Skin epidermis (tissue), 12 donors: ENCODE results near the gene ABCB6.
"Not testable (repeated sequence)": the region's sequence is repeated elsewhere in the genome, so short reads cannot be mapped to it uniquely, and the experiment has no call there.

Source experiments
- H3K27ac ChIP-seq, 21 experiments: fragments of 200-600 bp; sonication (generic) in 11 of 21; one replicate each; pipeline ENCODE4 v1.5.0; 2020; ENCODE audit warnings: mild to moderate bottlenecking in 3 of 21, inconsistent platforms in 2 of 21, moderate library complexity in 2 of 21
- H3K4me3 ChIP-seq, 7 experiments: fragments of 200-600 bp; sonication (generic) in 2 of 7; one replicate each; pipeline ENCODE4 v1.5.0; 2020; ENCODE audit warnings: inconsistent platforms in 2 of 7, mild to moderate bottlenecking in 2 of 7, moderate library complexity in 1 of 7

The ABCB6 gene

GRCh38 chr2:219218732-219219701 lies at the start of gene ABCB6:
ABCB6 (minus strand) TSS chr2:219218958; CDS start chr2:219218673, 285 bp downstream.
- H3K4me3 ChIP-seq: peak within 1 kb of the TSS; percentile 35 to 62 (median 44)
- peak within 1 kb of the TSS; percentile 56 to 92 (median 82) for H3K27ac ChIP-seq

GRCh38 chr2:219268294-219268693 lies 49.5 kb upstream of the ABCB6 start:
- H3K4me3 ChIP-seq: no peak overlapping the region
- H3K27ac ChIP-seq: no peak overlapping the region

- no peak overlapping the region for H3K27ac ChIP-seq
- H3K4me3 ChIP-seq: no peak overlapping the region
Observed at GRCh38 chr2:219266886-219267285, 48.1 kb upstream of the ABCB6 start.

- Histone ChIP-seq H3K4me3 (no peak overlapping the region), H3K27ac (no peak overlapping the region)
Observed at GRCh38 chr2:219266232-219266631, 47.5 kb upstream of the ABCB6 start.

GRCh38 chr2:219261024-219261855 lies 42.5 kb upstream of the ABCB6 start:
- H3K27ac ChIP-seq: no peak overlapping the region
- H3K4me3 ChIP-seq: no peak overlapping the region

- H3K4me3 ChIP-seq, H3K27ac ChIP-seq: not testable (repeated sequence)
Observed at GRCh38 chr2:219258942-219259341, 40.2 kb upstream of the ABCB6 start.

GRCh38 chr2:219254590-219255201 lies 35.9 kb upstream of the ABCB6 start:
- Histone ChIP-seq H3K27ac (peak overlapping the region; percentile 50 to 98 (median 84)), H3K4me3 (peak overlapping the region; percentile 50 to 79 (median 67))

GRCh38 chr2:219253753-219254589 lies 35.2 kb upstream of the ABCB6 start, which contains the start of gene TUBA4A:
TUBA4A (minus strand) TSS chr2:219253918; CDS start chr2:219253858, 60 bp downstream.
- H3K4me3 ChIP-seq: peak within 1 kb of the TSS; percentile 50 to 79 (median 67)
- H3K27ac ChIP-seq: peak within 1 kb of the TSS; percentile 50 to 98 (median 87)

GRCh38 chr2:219252900-219253752 lies 34.4 kb upstream of the ABCB6 start, which contains the start of gene TUBA4B:
TUBA4B (plus strand) TSS chr2:219253243; CDS start chr2:219253408, 165 bp downstream.
- peak within 1 kb of the TSS; percentile 50 to 79 (median 67) for H3K4me3 ChIP-seq
- peak within 1 kb of the TSS; percentile 50 to 98 (median 87) for H3K27ac ChIP-seq

GRCh38 chr2:219252570-219252899 lies 33.8 kb upstream of the ABCB6 start:
- Histone ChIP-seq H3K4me3 (peak overlapping the region; percentile 50 to 79 (median 67)), H3K27ac (peak overlapping the region; percentile 43 to 98 (median 87))

GRCh38 chr2:219252084-219252483 lies 33.3 kb upstream of the ABCB6 start:
- H3K27ac ChIP-seq: peak overlapping the region in 20 of 21 experiments; percentile 76 to 98 (median 88)
- peak overlapping the region; percentile 50 to 79 (median 67) for H3K4me3 ChIP-seq

- Histone ChIP-seq H3K27ac (peak overlapping the region in 16 of 21 experiments; percentile 10 to 98 (median 90)), H3K4me3 (peak overlapping the region; percentile 50 to 79 (median 67))
Observed at GRCh38 chr2:219251656-219252055, 32.9 kb upstream of the ABCB6 start.

GRCh38 chr2:219250049-219250781 lies 31.5 kb upstream of the ABCB6 start:
- Histone ChIP-seq H3K27ac (peak overlapping the region; percentile 15 to 98 (median 82)), H3K4me3 (peak overlapping the region in 5 of 7 experiments; percentile 2 to 75 (median 20))

- H3K4me3 ChIP-seq: peak overlapping the region in 6 of 7 experiments; percentile 2 to 75 (median 16)
- H3K27ac ChIP-seq: peak overlapping the region in 20 of 21 experiments; percentile 57 to 98 (median 86)
Observed at GRCh38 chr2:219249203-219249980, 30.6 kb upstream of the ABCB6 start.

- peak overlapping the region in 3 of 7 experiments; percentile 8 to 24 (median 20) for H3K4me3 ChIP-seq
- peak overlapping the region in 20 of 21 experiments; percentile 57 to 98 (median 86) for H3K27ac ChIP-seq
Observed at GRCh38 chr2:219248845-219249202, 30.1 kb upstream of the ABCB6 start.
